HUES64 (cell line): ENCODE results near the gene ZNF365.
"Not testable (repeated sequence)": the region's sequence is repeated elsewhere in the genome, so short reads cannot be mapped to it uniquely, and the experiment has no call there.

Source experiments
- H3K27ac ChIP-seq: 2 replicates; pipeline ENCODE4 v1.7.0; 2013; ENCODE audit warnings: low read depth, low read length, inconsistent platforms
- H3K27me3 ChIP-seq: 2 replicates; pipeline ENCODE4 v1.6.1; 2013; ENCODE audit warnings: mild to moderate bottlenecking, low read length; ENCODE audit not compliant: insufficient read depth
- H3K36me3 ChIP-seq: 2 replicates; pipeline ENCODE4 v1.6.1; 2013; ENCODE audit warnings: mild to moderate bottlenecking, low read length; ENCODE audit not compliant: insufficient read depth
- H3K4me1 ChIP-seq: 2 replicates; pipeline ENCODE4 v1.6.1; 2013; ENCODE audit warnings: mild to moderate bottlenecking, low read length, moderate library complexity; ENCODE audit not compliant: insufficient read depth
- H3K4me3 ChIP-seq: 2 replicates; pipeline ENCODE4 v1.5.1; 2013; ENCODE audit warnings: mild to moderate bottlenecking, low read length, moderate library complexity
- H3K9ac ChIP-seq: 2 replicates; pipeline ENCODE4 v1.6.1; 2013; ENCODE audit warnings: mild to moderate bottlenecking, low read depth, low read length
- H3K9me3 ChIP-seq: 2 replicates; pipeline ENCODE4 v1.6.1; 2013; ENCODE audit warnings: low read depth, low read length; ENCODE audit not compliant: insufficient read depth
- WGBS: fragments of 150-250, 120-280 bp; methylation state at CpG from one replicate; pipeline ENCODE4 v1.1.7; 2013; ENCODE audit warnings: missing lambda C conversion rate; 5-methylcytosine and 5-hydroxymethylcytosine counted together

ZNF365 gene

GRCh38 chr10:62393237-62393636 is 19.1 kb downstream of the ZNF365 start:
- no peak overlapping the region for H3K27ac ChIP-seq
- H3K9ac ChIP-seq = no peak overlapping the region
- H3K36me3 ChIP-seq = no peaks in the 10 kb centered on the region
- no peaks in the 10 kb centered on the region for H3K9me3 ChIP-seq
- no peak overlapping the region for H3K4me3 ChIP-seq
- 0 out of 2 replicates have a peak, but pooled peaks cover 7% of the 10 kb centered on the region for H3K4me1 ChIP-seq
- WGBS = 87% methylated on average over 2 of the region's 4 CpGs
- no peaks in the 10 kb centered on the region for H3K27me3 ChIP-seq

- Histone ChIP-seq H3K4me1 (0 out of 2 replicates have a peak, but pooled peaks cover 7% of the 10 kb centered on the region), H3K36me3 (no peaks in the 10 kb centered on the region), H3K27ac (no peak overlapping the region), H3K9ac (no peak overlapping the region), H3K27me3 (no peaks in the 10 kb centered on the region), H3K9me3 (no peaks in the 10 kb centered on the region), H3K4me3 (no peak overlapping the region)
- 38% methylated on average over 1 of the region's 2 CpGs for WGBS
These were observed 20.4 kb downstream of the ZNF365 start for GRCh38 chr10:62394556-62395018.

DNA sequence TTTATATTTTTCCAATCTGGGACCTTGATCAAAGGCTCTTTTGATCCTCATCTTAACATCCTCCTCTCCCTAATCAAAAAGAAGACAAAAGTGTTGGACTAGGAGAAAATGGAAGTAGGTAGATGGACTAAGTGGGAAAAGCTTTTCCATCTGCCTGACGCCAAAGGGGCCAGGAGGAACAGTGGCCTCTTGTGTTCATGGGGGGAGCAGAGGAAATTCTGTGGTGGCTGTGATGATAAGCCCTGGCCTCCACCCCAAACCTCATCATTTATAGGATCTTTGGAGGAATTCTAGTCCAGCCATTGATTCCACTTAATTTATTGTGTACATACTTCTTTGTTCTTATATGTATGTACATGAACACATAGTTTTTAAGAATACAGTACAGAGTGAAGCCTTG is 21.7 kb downstream of the ZNF365 start:
- H3K27ac ChIP-seq = no peak overlapping the region
- no peaks in the 10 kb centered on the region for H3K27me3 ChIP-seq
- H3K4me3 ChIP-seq = no peak overlapping the region
- no peak overlapping the region for H3K9ac ChIP-seq
- no peaks in the 10 kb centered on the region for H3K36me3 ChIP-seq
- H3K4me1 ChIP-seq = 0 out of 2 replicates have a peak, but pooled peaks cover 7% of the 10 kb centered on the region
- WGBS = 93% methylated on average over 1 of the region's 1 CpG
- no peaks in the 10 kb centered on the region for H3K9me3 ChIP-seq

- H3K27me3 ChIP-seq = no peaks in the 10 kb centered on the region
- no peaks in the 10 kb centered on the region for H3K9me3 ChIP-seq
- no peak overlapping the region for H3K27ac ChIP-seq
- WGBS = 93% methylated on average over 3 of the region's 3 CpGs
- H3K36me3 ChIP-seq = no peaks in the 10 kb centered on the region
- 0 out of 2 replicates have a peak, but pooled peaks cover 7% of the 10 kb centered on the region for H3K4me1 ChIP-seq
- no peak overlapping the region for H3K9ac ChIP-seq
- no peak overlapping the region for H3K4me3 ChIP-seq
These were observed 22.7 kb downstream of the ZNF365 start for GRCh38 chr10:62396864-62397263.

DNA sequence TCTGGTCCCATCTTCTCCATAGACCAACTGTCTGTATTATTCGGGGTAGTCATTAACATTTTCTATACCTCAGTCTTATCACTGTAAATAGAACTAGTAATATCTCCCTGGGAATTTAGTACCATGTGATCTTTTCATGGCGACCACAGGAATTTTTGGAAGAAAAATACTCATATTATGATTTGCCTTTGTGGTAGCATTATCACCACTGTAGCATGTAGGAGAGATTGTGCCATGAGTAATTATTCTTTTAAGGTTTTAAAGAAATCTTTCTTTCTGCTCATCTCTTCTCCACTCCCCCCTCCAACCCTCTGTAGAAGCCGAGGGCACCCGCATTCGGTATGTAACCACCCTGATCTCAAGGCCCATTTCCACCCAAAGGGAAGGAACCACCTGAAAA is 25.0 kb downstream of the ZNF365 start:
- Histone ChIP-seq H3K36me3 (no peaks in the 10 kb centered on the region), H3K4me3 (no peak overlapping the region), H3K9me3 (no peaks in the 10 kb centered on the region), H3K9ac (no peak overlapping the region), H3K27me3 (no peaks in the 10 kb centered on the region), H3K4me1 (0 out of 2 replicates have a peak, but pooled peaks cover 7% of the 10 kb centered on the region), H3K27ac (no peak overlapping the region)
- WGBS = 95% methylated on average over 5 of the region's 5 CpGs

GRCh38 chr10:62402508-62402907 is 28.3 kb downstream of the ZNF365 start:
- H3K27me3 ChIP-seq = no peaks in the 10 kb centered on the region
- no peaks in the 10 kb centered on the region for H3K4me1 ChIP-seq
- no peak overlapping the region for H3K9ac ChIP-seq
- H3K4me3 ChIP-seq = no peak overlapping the region
- H3K9me3 ChIP-seq = no peaks in the 10 kb centered on the region
- no peak overlapping the region for H3K27ac ChIP-seq
- no peaks in the 10 kb centered on the region for H3K36me3 ChIP-seq

- H3K27me3 ChIP-seq = not testable (repeated sequence)
These were observed 36.4 kb downstream of the ZNF365 start for GRCh38 chr10:62410528-62410927.

DNA sequence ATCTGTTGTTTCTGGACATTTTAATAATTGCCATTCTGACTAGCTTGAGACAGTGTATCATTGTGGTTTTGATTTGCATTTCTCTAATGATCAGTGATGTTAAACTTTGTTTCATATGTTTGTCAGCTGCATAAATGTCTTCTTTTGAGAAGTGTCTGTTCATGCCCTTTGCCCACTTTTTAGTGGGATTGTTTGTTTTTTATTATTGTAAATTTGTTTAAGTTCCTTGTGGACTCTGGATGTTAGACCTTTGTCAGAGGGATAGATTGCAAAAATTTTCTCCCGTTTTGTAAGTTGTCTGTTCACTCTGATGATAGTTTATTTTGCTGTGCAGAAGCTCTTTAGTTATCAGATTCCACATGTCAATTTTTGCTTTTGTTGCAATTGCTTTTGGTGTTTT is 36.8 kb downstream of the ZNF365 start:
- H3K4me3 ChIP-seq, H3K27ac ChIP-seq, H3K27me3 ChIP-seq, H3K36me3 ChIP-seq, H3K9ac ChIP-seq, H3K9me3 ChIP-seq, H3K4me1 ChIP-seq: not testable (repeated sequence)
- WGBS = 93% methylated on average over 1 of the region's 1 CpG

More at GRCh38 chr10:62410528-62410927, 36.4 kb downstream of the ZNF365 start:
- not testable (repeated sequence) for H3K4me1 ChIP-seq, H3K36me3 ChIP-seq, H3K27ac ChIP-seq, H3K4me3 ChIP-seq, H3K9me3 ChIP-seq, H3K9ac ChIP-seq
- 78% methylated on average over 1 of the region's 1 CpG for WGBS

GRCh38 chr10:62413048-62413447 is 38.9 kb downstream of the ZNF365 start:
- 96% methylated on average over 4 of the region's 5 CpGs for WGBS
- Histone ChIP-seq H3K36me3 (no peaks in the 10 kb centered on the region), H3K27ac (no peak overlapping the region), H3K4me3 (no peak overlapping the region), H3K27me3 (no peaks in the 10 kb centered on the region), H3K4me1 (no peaks in the 10 kb centered on the region), H3K9ac (no peak overlapping the region), H3K9me3 (no peaks in the 10 kb centered on the region)

- Histone ChIP-seq H3K9ac (no peak overlapping the region), H3K36me3 (no peaks in the 10 kb centered on the region), H3K27ac (no peak overlapping the region), H3K9me3 (no peaks in the 10 kb centered on the region), H3K27me3 (no peaks in the 10 kb centered on the region), H3K4me3 (no peak overlapping the region), H3K4me1 (no peaks in the 10 kb centered on the region)
- 80% methylated on average over 2 of the region's 2 CpGs for WGBS
These were observed 39.5 kb downstream of the ZNF365 start for GRCh38 chr10:62413652-62414051.

GRCh38 chr10:62414359-62414758 is 40.2 kb downstream of the ZNF365 start:
- no peak overlapping the region for H3K27ac ChIP-seq
- no peak overlapping the region for H3K4me3 ChIP-seq
- H3K4me1 ChIP-seq = no peaks in the 10 kb centered on the region
- WGBS = no CpG with 5 or more reads among the region's 1 CpG
- H3K9ac ChIP-seq = no peak overlapping the region
- H3K9me3 ChIP-seq = no peaks in the 10 kb centered on the region
- H3K27me3 ChIP-seq = no peaks in the 10 kb centered on the region
- H3K36me3 ChIP-seq = no peaks in the 10 kb centered on the region

DNA sequence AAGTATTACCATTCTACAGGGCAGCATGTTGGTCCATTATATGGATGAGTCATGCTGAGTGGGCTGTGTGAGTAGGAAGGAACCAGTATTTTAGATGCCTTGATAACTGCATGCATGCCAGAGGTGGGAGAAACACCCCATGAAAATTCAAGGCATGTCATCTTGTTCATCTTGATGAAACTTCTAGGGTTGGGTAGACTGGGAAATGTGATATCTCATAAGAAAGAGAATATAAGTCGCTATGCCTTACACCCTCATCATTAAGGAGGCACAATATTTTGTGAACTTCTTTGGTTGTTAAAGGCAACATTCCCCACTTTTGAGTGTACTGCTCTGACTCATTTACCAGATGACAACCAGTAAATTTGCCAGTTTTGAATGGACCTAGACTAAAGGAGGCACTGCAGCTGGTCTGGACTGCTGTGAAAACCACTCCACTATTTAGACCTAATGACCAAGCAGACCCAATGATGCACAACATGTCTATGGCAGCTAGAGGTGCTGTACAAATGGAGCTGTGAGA is 48.0 kb downstream of the ZNF365 start:
- no peak overlapping the region for H3K27ac ChIP-seq
- no peaks in the 10 kb centered on the region for H3K9me3 ChIP-seq
- H3K9ac ChIP-seq = no peak overlapping the region
- H3K4me3 ChIP-seq = no peak overlapping the region
- no CpG with 5 or more reads among the region's 1 CpG for WGBS
- H3K27me3 ChIP-seq = peaks cover 38% of the 10 kb centered on the region
- H3K36me3 ChIP-seq = no peaks in the 10 kb centered on the region
- H3K4me1 ChIP-seq = peaks cover 4% of the 10 kb centered on the region; the same call in 1 of the 2 replicates
